ENCODE results near the gene NUDCD3. TPM values are rescaled to one million over a fixed set of nuclear protein-coding genes. Genes with fewer than 3 reads are reported as not detected.

The NUDCD3 gene
- total and polyA plus RNA-seq, 7 experiments from 2014 or later = 51.5 to 117 (median 84.4) TPM

GRCh38 chr7:44373418-44373740 is 117.1 kb downstream of the NUDCD3 start:
- Mint-ChIP-seq H3K27ac (no peak overlapping the region), H3K36me3 (no peaks in the 10 kb centered on the region), H3K4me1 (peaks cover 6 to 19% (median 10%) of the 10 kb centered on the region in 7 donors), H3K9me3 (peaks cover 0 to 11% (median 7%) of the 10 kb centered on the region in 11 donors), H3K27me3 (peaks cover 13 to 30% (median 18%) of the 10 kb centered on the region in 5 donors), H3K4me3 (no peak overlapping the region)
- no peak overlapping the region for H3K4me3 ChIP-seq (ENCODE audit: low read length)
- no peaks in the 10 kb centered on the region for H3K36me3 ChIP-seq (ENCODE audit: control insufficient read depth in 2 of 3, insufficient read depth in 3 of 3, low read length in 3 of 3)
- no peak overlapping the region for H3K27ac ChIP-seq (ENCODE audit: low read depth, low read length)
- peaks cover 0 to 4% of the 10 kb centered on the region in 2 donors for H3K27me3 ChIP-seq (ENCODE audit: control insufficient read depth in 2 of 2, insufficient read depth in 2 of 2, low read length in 2 of 2)
- no peak for ATAC-seq
- ChIA-PET POLR2A (no interaction called here), CTCF (no interaction called here)
- intact Hi-C loops (cut with micrococcal nuclease) = no loop called here
- no peaks in the 10 kb centered on the region for H3K4me1 ChIP-seq (ENCODE audit: control insufficient read depth in 2 of 2, insufficient read depth in 2 of 2, low read length in 2 of 2)
- DNase-seq = no peak
- peaks cover 0 to 6% (median 0%) of the 10 kb centered on the region in 3 experiments for H3K9me3 ChIP-seq (ENCODE audit: control insufficient read depth in 2 of 3, low read length in 3 of 3)

DNA sequence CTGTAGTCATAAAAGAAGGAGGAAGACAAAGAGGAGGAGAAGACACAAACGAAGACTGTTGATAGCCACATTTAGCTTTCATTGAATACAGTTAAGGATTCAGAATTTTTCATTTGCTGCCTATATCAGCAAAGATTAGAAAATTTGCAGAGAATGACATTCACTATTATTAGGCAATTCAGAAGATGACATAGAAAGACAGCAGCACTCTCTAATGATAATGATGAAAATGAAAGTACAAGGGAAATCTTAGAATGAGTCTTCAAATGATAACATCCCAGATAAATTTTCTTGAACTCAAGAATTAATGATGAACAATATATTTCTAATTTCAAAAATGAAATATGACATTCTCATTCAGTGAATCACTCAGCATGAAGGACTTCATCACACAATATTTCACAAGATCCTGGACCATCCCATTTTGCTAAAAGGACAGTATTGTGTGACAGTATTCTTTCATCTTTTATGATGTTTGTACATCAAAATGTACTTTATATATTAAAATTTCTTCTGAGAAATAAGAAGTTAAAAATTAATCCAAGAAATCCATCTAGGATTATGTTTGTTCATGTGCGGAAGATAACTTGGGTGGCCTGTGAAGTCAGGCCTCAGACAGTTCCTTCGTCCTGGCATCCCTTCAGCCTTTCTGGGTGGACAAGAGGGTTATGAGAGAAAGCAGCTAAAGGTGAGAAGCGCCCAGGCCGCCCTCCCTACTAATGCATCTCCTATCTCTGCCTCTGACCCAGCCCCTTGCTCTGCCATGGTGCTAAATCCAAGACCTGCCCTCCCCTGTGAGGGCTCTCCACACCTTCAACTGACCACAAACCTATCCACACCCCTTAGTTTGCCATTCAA is 117.7 kb downstream of the NUDCD3 start:
- no peak for DNase-seq
- Mint-ChIP-seq H3K4me3 (no peak overlapping the region), H3K4me1 (peaks cover 6 to 19% (median 10%) of the 10 kb centered on the region in 7 donors), H3K27ac (no peak overlapping the region), H3K9me3 (peaks cover 0 to 11% (median 8%) of the 10 kb centered on the region in 11 donors), H3K36me3 (no peaks in the 10 kb centered on the region), H3K27me3 (peaks cover 13 to 35% (median 18%) of the 10 kb centered on the region in 5 donors)
- Histone ChIP-seq H3K36me3 (ENCODE audit: control insufficient read depth in 2 of 3, insufficient read depth in 3 of 3, low read length in 3 of 3) (no peaks in the 10 kb centered on the region), H3K27me3 (ENCODE audit: control insufficient read depth in 2 of 2, insufficient read depth in 2 of 2, low read length in 2 of 2) (peaks cover 0 to 4% of the 10 kb centered on the region in 2 donors), H3K4me3 (ENCODE audit: low read length) (no peak overlapping the region), H3K27ac (ENCODE audit: low read depth, low read length) (no peak overlapping the region), H3K9me3 (ENCODE audit: control insufficient read depth in 2 of 3, low read length in 3 of 3) (peaks cover 0 to 8% (median 0%) of the 10 kb centered on the region in 3 experiments), H3K4me1 (ENCODE audit: control insufficient read depth in 2 of 2, insufficient read depth in 2 of 2, low read length in 2 of 2) (no peaks in the 10 kb centered on the region)
- ChIA-PET CTCF (no interaction called here), POLR2A (interaction anchor here (1.0 kb wide), 1 partner anchor 201 kb away, joined by 4 read pairs; the partner anchor contains the start of gene DDX56)
- ATAC-seq = no peak
- intact Hi-C loops (cut with micrococcal nuclease) = no loop called here

DNA sequence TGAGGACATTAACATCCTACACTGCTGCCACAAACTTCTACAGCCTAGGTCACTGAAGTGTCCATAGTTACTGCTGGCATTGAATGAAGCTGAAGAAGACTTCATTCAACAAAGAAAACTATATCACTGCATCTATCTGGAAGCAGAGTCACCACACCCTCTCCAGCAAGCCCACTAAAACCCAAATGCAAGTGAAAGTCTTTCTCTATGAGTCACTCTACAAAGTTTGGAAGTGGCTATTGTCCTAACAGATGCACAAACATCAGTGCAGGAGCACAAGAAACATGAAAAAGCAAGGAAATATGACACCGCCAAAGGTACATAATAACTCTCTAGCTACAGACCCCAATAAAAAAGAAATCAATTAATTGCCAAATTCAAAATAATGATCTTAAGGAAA is 121.6 kb downstream of the NUDCD3 start:
- ATAC-seq (no peak), DNase-seq (no peak)
- H3K4me1 Mint-ChIP-seq = peaks cover 2 to 13% (median 8%) of the 10 kb centered on the region in 7 donors
- Histone ChIP-seq H3K27ac (ENCODE audit: low read depth, low read length) (no peak overlapping the region), H3K9me3 (ENCODE audit: control insufficient read depth in 2 of 3, low read length in 3 of 3) (peaks cover 0 to 8% (median 0%) of the 10 kb centered on the region in 3 experiments), H3K4me1 (ENCODE audit: control insufficient read depth in 2 of 2, insufficient read depth in 2 of 2, low read length in 2 of 2) (no peaks in the 10 kb centered on the region), H3K27me3 (ENCODE audit: control insufficient read depth in 2 of 2, insufficient read depth in 2 of 2, low read length in 2 of 2) (peaks cover 0 to 4% of the 10 kb centered on the region in 2 donors), H3K36me3 (ENCODE audit: control insufficient read depth in 2 of 3, insufficient read depth in 3 of 3, low read length in 3 of 3) (no peaks in the 10 kb centered on the region), H3K4me3 (ENCODE audit: low read length) (no peak overlapping the region)
- H3K4me3 Mint-ChIP-seq = peak overlapping the region in 1 of 10 donors; percentile 16
- intact Hi-C loops (cut with micrococcal nuclease) = no loop called here
- H3K9me3 Mint-ChIP-seq = peaks cover 0 to 11% (median 8%) of the 10 kb centered on the region in 11 donors
- CTCF ChIA-PET = no interaction called here
- H3K27me3 Mint-ChIP-seq = peaks cover 13 to 56% (median 30%) of the 10 kb centered on the region in 5 donors
- no peak overlapping the region for H3K27ac Mint-ChIP-seq
- POLR2A ChIA-PET = no interaction called here
- H3K36me3 Mint-ChIP-seq = peaks cover 0 to 4% (median 0%) of the 10 kb centered on the region in 5 donors

DNA sequence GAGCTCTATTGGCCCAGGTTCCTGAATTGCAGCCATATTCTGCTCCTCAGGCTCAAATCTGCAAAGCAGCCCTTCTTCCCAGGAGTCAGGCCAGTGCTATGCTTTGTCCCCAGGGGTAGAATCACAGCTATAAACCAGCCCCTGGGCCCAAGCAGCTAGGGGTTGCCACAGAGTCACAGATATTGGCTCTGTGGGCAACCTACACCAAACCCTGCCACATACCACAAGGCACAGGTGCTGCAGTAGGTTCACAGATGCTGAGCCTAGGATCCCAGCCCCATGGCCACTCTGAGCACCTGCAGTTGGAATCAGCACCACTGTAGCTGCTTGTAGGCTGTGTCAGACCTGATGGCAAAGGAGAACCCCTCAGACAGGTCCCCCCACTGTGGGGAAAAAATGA is 122.0 kb downstream of the NUDCD3 start:
- Histone ChIP-seq H3K27me3 (ENCODE audit: control insufficient read depth in 2 of 2, insufficient read depth in 2 of 2, low read length in 2 of 2) (peaks cover 0 to 4% of the 10 kb centered on the region in 2 donors), H3K4me1 (ENCODE audit: control insufficient read depth in 2 of 2, insufficient read depth in 2 of 2, low read length in 2 of 2) (no peaks in the 10 kb centered on the region), H3K36me3 (ENCODE audit: control insufficient read depth in 2 of 3, insufficient read depth in 3 of 3, low read length in 3 of 3) (no peaks in the 10 kb centered on the region), H3K4me3 (ENCODE audit: low read length) (no peak overlapping the region), H3K27ac (ENCODE audit: low read depth, low read length) (no peak overlapping the region), H3K9me3 (ENCODE audit: control insufficient read depth in 2 of 3, low read length in 3 of 3) (peaks cover 0 to 8% (median 0%) of the 10 kb centered on the region in 3 experiments)
- ChIA-PET POLR2A (no interaction called here), CTCF (interaction anchor here (0.7 kb wide), 1 partner anchor 12 kb away, joined by 3 read pairs; no protein-coding TSS in a partner anchor)
- Mint-ChIP-seq H3K4me1 (peaks cover 1 to 13% (median 8%) of the 10 kb centered on the region in 7 donors), H3K9me3 (peaks cover 0 to 11% (median 8%) of the 10 kb centered on the region in 11 donors), H3K4me3 (no peak overlapping the region), H3K27me3 (peaks cover 13 to 57% (median 30%) of the 10 kb centered on the region in 5 donors), H3K36me3 (peaks cover 0 to 4% (median 0%) of the 10 kb centered on the region in 5 donors), H3K27ac (no peak overlapping the region)
- intact Hi-C loops (cut with micrococcal nuclease) = no loop called here
- no peak for ATAC-seq
- no peak for DNase-seq

DNA sequence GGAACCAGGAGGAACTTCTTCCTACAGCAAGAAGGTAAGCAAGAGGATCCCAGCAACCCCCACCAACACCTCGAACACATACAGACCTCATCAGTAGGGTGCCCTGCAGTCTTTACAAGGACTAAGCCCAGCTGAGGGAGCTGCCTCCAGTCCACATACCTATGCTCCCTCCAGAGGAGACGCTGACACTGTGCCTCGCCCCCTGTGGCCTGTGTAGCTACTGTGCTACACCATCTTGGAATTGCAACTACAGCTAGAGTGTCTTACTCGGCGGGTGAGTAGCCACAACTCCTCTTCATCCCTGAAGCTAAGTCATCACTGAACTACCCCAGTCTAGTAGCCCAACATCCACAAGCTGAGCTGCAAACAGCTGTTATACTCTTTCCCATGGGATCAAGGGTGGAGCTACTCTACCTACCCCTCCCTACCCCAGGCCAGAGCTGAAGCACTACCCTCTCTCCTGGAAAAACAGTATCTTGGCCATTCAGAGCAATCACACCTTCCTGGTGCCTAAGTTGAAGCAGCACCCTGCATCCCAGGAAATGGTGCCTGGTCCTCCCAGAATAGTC is 122.9 kb downstream of the NUDCD3 start:
- H3K4me3 ChIP-seq (ENCODE audit: low read length) = no peak overlapping the region
- peaks cover 0 to 11% (median 8%) of the 10 kb centered on the region in 11 donors for H3K9me3 Mint-ChIP-seq
- peaks cover 0 to 8% (median 0%) of the 10 kb centered on the region in 3 experiments for H3K9me3 ChIP-seq (ENCODE audit: control insufficient read depth in 2 of 3, low read length in 3 of 3)
- H3K4me1 Mint-ChIP-seq = peaks cover 1 to 13% (median 8%) of the 10 kb centered on the region in 7 donors
- ChIA-PET POLR2A (no interaction called here), CTCF (interaction anchor here (0.7 kb wide), 1 partner anchor 11 kb away, joined by 3 read pairs; no protein-coding TSS in a partner anchor)
- intact Hi-C loops (cut with micrococcal nuclease) = no loop called here
- no peaks in the 10 kb centered on the region for H3K4me1 ChIP-seq (ENCODE audit: control insufficient read depth in 2 of 2, insufficient read depth in 2 of 2, low read length in 2 of 2)
- H3K4me3 Mint-ChIP-seq = no peak overlapping the region
- peaks cover 0 to 6% (median 0%) of the 10 kb centered on the region in 5 donors for H3K36me3 Mint-ChIP-seq
- H3K27me3 Mint-ChIP-seq = peaks cover 19 to 62% (median 32%) of the 10 kb centered on the region in 5 donors
- H3K36me3 ChIP-seq (ENCODE audit: control insufficient read depth in 2 of 3, insufficient read depth in 3 of 3, low read length in 3 of 3) = no peaks in the 10 kb centered on the region
- peaks cover 0 to 4% of the 10 kb centered on the region in 2 donors for H3K27me3 ChIP-seq (ENCODE audit: control insufficient read depth in 2 of 2, insufficient read depth in 2 of 2, low read length in 2 of 2)
- no peak for DNase-seq
- no peak for ATAC-seq
- H3K27ac Mint-ChIP-seq = peak overlapping the region in 1 of 9 donors; percentile 48
- H3K27ac ChIP-seq (ENCODE audit: low read depth, low read length) = no peak overlapping the region

GRCh38 chr7:44366986-44367385 is 123.5 kb downstream of the NUDCD3 start:
- intact Hi-C loops (cut with micrococcal nuclease) = no loop called here
- no peak for ATAC-seq
- no peak overlapping the region for H3K4me3 Mint-ChIP-seq
- no peaks in the 10 kb centered on the region for H3K36me3 ChIP-seq (ENCODE audit: control insufficient read depth in 2 of 3, insufficient read depth in 3 of 3, low read length in 3 of 3)
- H3K27me3 Mint-ChIP-seq = peaks cover 25 to 68% (median 38%) of the 10 kb centered on the region in 5 donors
- peaks cover 0 to 8% (median 0%) of the 10 kb centered on the region in 3 experiments for H3K9me3 ChIP-seq (ENCODE audit: control insufficient read depth in 2 of 3, low read length in 3 of 3)
- H3K27ac Mint-ChIP-seq = no peak overlapping the region
- peaks cover 1 to 13% (median 8%) of the 10 kb centered on the region in 7 donors for H3K4me1 Mint-ChIP-seq
- H3K4me1 ChIP-seq (ENCODE audit: control insufficient read depth in 2 of 2, insufficient read depth in 2 of 2, low read length in 2 of 2) = no peaks in the 10 kb centered on the region
- ChIA-PET CTCF (no interaction called here), POLR2A (no interaction called here)
- H3K9me3 Mint-ChIP-seq = peaks cover 0 to 15% (median 8%) of the 10 kb centered on the region in 11 donors
- no peak overlapping the region for H3K27ac ChIP-seq (ENCODE audit: low read depth, low read length)
- H3K27me3 ChIP-seq (ENCODE audit: control insufficient read depth in 2 of 2, insufficient read depth in 2 of 2, low read length in 2 of 2) = peaks cover 3 to 4% of the 10 kb centered on the region in 2 donors
- no peak for DNase-seq
- no peak overlapping the region for H3K4me3 ChIP-seq (ENCODE audit: low read length)
- H3K36me3 Mint-ChIP-seq = peaks cover 0 to 12% (median 0%) of the 10 kb centered on the region in 5 donors

All from naive thymus-derived CD4-positive, alpha-beta T cell (primary cell).